Spinal cord (tissue), 10 donors: ENCODE results near the gene GRIK4. TPM values are rescaled to one million over a fixed set of nuclear protein-coding genes. Genes with fewer than 3 reads are reported as not detected.

Experiments used
- DNase-seq, 6 donors: peaks; one replicate each; pipeline versions ENCODE4 v3.0.0 to v3.0.0-alpha.2; 2013 to 2015; ENCODE audit warnings: low spot score in 6 of 6, low read depth in 4 of 6
- H3K27ac ChIP-seq: one replicate; pipeline ENCODE4 v1.5.1; 2013; ENCODE audit warnings: low read depth, low read length, control low read depth
- H3K27me3 ChIP-seq: one replicate; pipeline ENCODE4 v1.6.1; 2013; ENCODE audit warnings: low read length; ENCODE audit not compliant: control insufficient read depth, insufficient read depth
- H3K36me3 ChIP-seq: one replicate; pipeline ENCODE4 v1.6.1; 2013; ENCODE audit warnings: low read length; ENCODE audit not compliant: control insufficient read depth, insufficient read depth
- H3K4me1 ChIP-seq: one replicate; pipeline ENCODE4 v1.6.1; 2013; ENCODE audit warnings: low read length; ENCODE audit not compliant: control insufficient read depth, insufficient read depth
- H3K4me3 ChIP-seq: one replicate; pipeline ENCODE4 v1.5.1; 2013; ENCODE audit warnings: low read depth, low read length, control low read depth
- H3K9me3 ChIP-seq: one replicate; pipeline ENCODE4 v1.6.1; 2013; ENCODE audit warnings: low read length; ENCODE audit not compliant: control insufficient read depth, insufficient read depth
- WGBS: methylation state at CpG from one replicate; pipeline ENCODE4 v1.1.5; 2013; ENCODE audit warnings: missing lambda C conversion rate; ENCODE audit not compliant: insufficient coverage; 5-methylcytosine and 5-hydroxymethylcytosine counted together
- polyA plus RNA-seq, 2 donors: library from polyadenylated mRNA; unstranded; fragments of 120-200 nt; gene quantifications; one replicate each; pipeline ENCODE4 v1.2.1, GENCODE V29; 2013; ENCODE audit not compliant: insufficient read length in 2 of 2
- total RNA-seq, 2 donors: library from RNA; depleted of rRNA in 1 of 2; stranded (reverse); fragments of 120-200 nt in 1 of 2; fragments of >200 nt in 1 of 2; gene quantifications; one replicate each; pipeline versions ENCODE4 v1.2.3 to v1.2.4, GENCODE V29; 2013 to 2014
- donor health status: healthy.

Gene GRIK4
- total and polyA plus RNA-seq, 4 donors: 5.2 to 23.2 (median 12.3) TPM

GRCh38 chr11:120931057-120931779 is 419.7 kb downstream of the GRIK4 start:
- Histone ChIP-seq H3K9me3 (no peaks in the 10 kb centered on the region), H3K27ac (no peak overlapping the region), H3K27me3 (no peaks in the 10 kb centered on the region), H3K4me3 (no peak overlapping the region), H3K36me3 (no peaks in the 10 kb centered on the region), H3K4me1 (peaks cover 21% of the 10 kb centered on the region)
- no peak for DNase-seq
- WGBS: 94% methylated on average over 2 of the region's 4 CpGs

DNA sequence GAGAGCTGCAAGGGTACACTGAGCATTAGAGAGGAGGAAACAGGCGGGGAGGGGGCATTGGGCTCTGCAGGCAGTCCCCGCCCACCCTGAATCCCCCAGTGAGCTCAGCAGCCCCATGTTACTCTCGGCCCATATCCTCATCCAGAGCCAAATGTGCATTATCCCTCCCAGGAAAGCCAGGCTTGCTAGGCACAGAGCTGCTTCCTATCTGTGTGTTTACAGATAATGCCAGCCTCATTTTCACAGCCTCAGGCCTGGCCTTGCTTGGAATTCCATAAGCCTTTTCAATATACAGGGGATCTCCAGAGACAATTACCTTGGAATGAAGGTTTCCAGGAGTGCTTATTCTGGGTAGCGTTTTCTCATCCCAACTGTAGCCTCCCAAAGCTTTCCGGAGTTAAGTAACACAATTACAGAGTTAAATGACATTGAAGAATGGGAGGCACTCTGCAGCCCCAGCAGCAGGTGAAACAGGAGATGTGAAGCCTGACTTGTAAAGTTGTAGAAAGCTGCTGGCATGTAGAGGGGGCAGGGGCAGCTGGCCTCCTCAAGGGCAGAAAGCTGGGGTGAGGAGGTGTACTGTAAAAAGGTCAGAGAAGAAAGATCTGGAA is 420.9 kb downstream of the GRIK4 start:
- WGBS: 46% methylated on average over 2 of the region's 5 CpGs
- Histone ChIP-seq H3K27ac (no peak overlapping the region), H3K4me3 (no peak overlapping the region), H3K4me1 (peaks cover 21% of the 10 kb centered on the region), H3K27me3 (no peaks in the 10 kb centered on the region), H3K9me3 (no peaks in the 10 kb centered on the region), H3K36me3 (no peaks in the 10 kb centered on the region)
- DNase-seq: no peak

DNA sequence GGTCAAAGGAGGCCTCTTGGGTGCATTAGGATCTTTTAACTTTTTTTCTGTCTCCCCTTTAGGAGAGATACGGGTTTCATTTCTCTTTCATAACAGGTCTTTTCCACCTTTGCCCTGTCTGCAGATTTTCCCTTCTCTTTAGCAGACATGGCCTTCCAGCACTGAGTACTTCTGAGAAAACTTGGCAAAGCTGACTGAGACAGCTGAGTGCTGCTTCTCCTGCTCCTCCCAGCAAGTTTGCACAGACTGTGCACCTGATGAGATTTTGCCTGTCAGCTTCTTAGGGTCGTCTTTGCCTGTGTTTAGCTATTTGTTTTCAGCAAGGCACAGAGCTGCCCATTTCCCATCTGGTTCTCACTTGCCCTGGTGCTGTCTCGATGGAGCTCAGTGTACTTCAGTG is 424.8 kb downstream of the GRIK4 start:
- peaks cover 3% of the 10 kb centered on the region for H3K36me3 ChIP-seq
- H3K27me3 ChIP-seq: no peaks in the 10 kb centered on the region
- H3K4me1 ChIP-seq: peaks cover 9% of the 10 kb centered on the region
- H3K9me3 ChIP-seq: no peaks in the 10 kb centered on the region
- H3K4me3 ChIP-seq: no peak overlapping the region
- no peak overlapping the region for H3K27ac ChIP-seq
- WGBS: 77% methylated on average over 3 of the region's 3 CpGs
- DNase-seq: peak in 1 of 6 donors; percentile 59

DNA sequence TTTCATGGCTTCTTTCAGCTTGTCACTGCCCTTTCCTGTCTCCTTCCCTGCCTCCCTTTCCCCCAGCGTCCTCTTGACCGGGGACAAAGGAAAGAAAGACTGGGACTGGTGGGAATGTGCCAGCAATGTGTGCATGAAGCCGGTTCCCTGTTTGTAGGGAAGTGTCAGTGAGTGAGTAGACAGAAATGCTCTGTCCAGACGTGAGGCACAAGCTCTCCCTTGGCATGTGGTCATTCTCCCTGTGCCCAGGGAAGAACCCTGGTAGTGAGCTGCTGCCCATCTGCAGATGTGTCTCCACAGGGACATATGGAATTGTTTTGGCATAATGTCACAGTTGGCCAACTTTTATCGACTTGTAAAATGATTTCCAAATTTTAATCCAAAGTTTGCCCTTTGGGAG is 426.0 kb downstream of the GRIK4 start:
- Histone ChIP-seq H3K27ac (no peak overlapping the region), H3K27me3 (no peaks in the 10 kb centered on the region)

GRCh38 chr11:120938260-120938659 is 426.7 kb downstream of the GRIK4 start:
- Histone ChIP-seq H3K36me3 (peaks cover 3% of the 10 kb centered on the region), H3K27ac (no peak overlapping the region), H3K9me3 (no peaks in the 10 kb centered on the region), H3K4me1 (peaks cover 7% of the 10 kb centered on the region), H3K27me3 (no peaks in the 10 kb centered on the region), H3K4me3 (no peak overlapping the region)
- WGBS: no CpG with 5 or more reads among the region's 4 CpGs
- DNase-seq: no peak

More for the DNA sequence above, 426.0 kb downstream of the GRIK4 start:
- Histone ChIP-seq H3K4me1 (peaks cover 9% of the 10 kb centered on the region), H3K4me3 (no peak overlapping the region), H3K9me3 (no peaks in the 10 kb centered on the region), H3K36me3 (peaks cover 3% of the 10 kb centered on the region)
- 51% methylated on average over 3 of the region's 5 CpGs for WGBS
- no peak for DNase-seq

DNA sequence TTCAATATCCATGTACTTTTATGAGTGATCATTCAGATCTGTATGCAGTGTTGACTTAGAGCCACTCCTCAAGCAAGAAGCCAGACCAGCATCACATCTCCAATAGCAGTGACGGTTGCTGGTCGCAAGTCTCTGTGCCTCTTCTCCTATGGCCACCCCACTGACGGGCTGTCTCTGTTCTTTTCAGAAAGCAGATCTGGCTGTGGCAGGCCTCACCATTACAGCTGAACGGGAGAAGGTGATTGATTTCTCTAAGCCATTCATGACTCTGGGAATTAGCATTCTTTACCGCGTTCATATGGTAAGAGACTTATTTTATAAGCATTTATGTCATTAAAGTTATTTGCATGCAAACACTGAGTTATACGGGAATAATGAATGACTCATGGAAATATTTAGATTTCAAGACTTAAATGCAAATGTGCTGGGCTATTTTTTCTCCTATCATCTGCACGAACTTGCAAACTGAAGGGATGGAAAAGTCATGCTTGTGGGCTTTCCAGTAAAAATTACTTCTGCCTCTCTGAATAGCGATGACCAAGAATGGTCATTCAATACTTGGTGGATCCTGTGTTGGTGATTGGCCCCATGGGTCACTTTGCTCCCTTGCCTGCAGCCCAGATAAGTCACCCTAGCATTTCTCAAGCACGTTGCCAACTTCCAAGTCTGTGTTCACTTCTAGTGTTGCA is 428.8 kb downstream of the GRIK4 start:
- no peak for DNase-seq
- no peaks in the 10 kb centered on the region for H3K4me1 ChIP-seq
- WGBS: 91% methylated on average over 3 of the region's 10 CpGs

DNA sequence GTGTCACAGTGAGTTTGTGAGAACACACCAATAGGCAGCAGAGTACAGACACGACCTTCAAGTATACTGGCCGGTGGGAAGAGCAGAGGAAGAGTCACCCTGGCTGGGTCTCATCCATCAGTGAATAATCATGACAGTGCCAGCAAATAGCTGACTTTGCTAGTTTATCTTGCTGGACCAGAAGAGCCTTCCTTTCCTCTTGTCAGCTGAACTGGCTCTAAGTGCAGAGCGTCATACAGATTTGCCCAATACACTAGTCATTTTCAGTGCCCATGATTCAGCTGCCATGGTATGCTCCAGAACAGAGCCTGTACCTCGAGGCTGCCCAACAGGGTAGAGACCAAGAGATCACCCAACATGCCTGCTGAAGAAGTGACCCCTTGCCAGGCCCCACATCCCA is 429.5 kb downstream of the GRIK4 start:
- WGBS: 94% methylated on average over 4 of the region's 4 CpGs
- Histone ChIP-seq H3K9me3 (no peaks in the 10 kb centered on the region), H3K4me3 (no peak overlapping the region), H3K4me1 (no peaks in the 10 kb centered on the region), H3K27me3 (no peaks in the 10 kb centered on the region), H3K27ac (no peak overlapping the region), H3K36me3 (peaks cover 3% of the 10 kb centered on the region)
- no peak for DNase-seq

More for the DNA sequence above, 428.8 kb downstream of the GRIK4 start:
- no peak overlapping the region for H3K27ac ChIP-seq
- no peaks in the 10 kb centered on the region for H3K27me3 ChIP-seq
- H3K4me3 ChIP-seq: no peak overlapping the region
- peaks cover 3% of the 10 kb centered on the region for H3K36me3 ChIP-seq
- H3K9me3 ChIP-seq: no peaks in the 10 kb centered on the region

DNA sequence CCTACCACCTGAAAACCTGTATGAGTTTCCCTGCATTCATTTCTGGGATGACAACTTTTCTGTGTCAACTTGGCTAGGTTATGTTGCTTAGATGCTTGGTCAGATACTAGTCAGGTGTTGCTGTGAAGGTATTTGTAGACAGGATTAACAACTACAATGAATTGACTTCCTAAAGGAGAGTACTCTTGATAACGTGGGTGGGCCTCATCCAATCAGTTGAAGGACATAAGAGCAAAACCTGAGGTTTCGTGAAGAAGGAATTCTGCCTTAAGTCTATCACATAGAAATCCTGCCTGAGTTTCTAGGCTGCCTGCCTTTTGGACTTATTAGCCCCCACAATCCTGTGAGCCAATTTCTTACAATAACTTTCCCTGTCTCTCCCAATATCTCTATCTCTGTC is 431.2 kb downstream of the GRIK4 start:
- H3K4me3 ChIP-seq: no peak overlapping the region
- H3K36me3 ChIP-seq: peaks cover 3% of the 10 kb centered on the region
- no peak overlapping the region for H3K27ac ChIP-seq
- no peaks in the 10 kb centered on the region for H3K9me3 ChIP-seq
- no peak for DNase-seq
- H3K27me3 ChIP-seq: no peaks in the 10 kb centered on the region
- H3K4me1 ChIP-seq: no peaks in the 10 kb centered on the region
- WGBS: 91% methylated on average over 2 of the region's 2 CpGs

DNA sequence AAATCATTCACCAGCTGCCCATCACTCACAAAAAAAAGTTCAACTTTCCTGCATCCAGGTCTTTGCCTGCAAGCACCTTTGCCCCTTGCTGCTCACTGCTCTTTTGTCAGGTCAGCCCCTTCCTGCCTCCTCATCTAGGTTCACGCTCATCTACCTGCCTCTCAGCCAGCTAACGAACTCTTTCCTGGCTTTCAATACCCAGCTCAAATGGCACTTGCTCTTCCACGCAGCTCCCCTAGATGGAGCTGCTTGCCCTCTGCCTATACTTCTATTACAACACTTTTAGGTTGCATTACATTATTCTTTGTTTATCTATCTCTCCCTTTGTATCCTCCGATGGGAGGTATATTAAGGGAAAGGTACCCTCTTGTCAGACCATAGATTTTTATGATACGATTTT is 433.5 kb downstream of the GRIK4 start:
- DNase-seq: no peak
- 89% methylated on average over 4 of the region's 5 CpGs for WGBS
- no peaks in the 10 kb centered on the region for H3K27me3 ChIP-seq
- H3K9me3 ChIP-seq: no peaks in the 10 kb centered on the region
- no peak overlapping the region for H3K27ac ChIP-seq
- no peaks in the 10 kb centered on the region for H3K4me1 ChIP-seq
- no peak overlapping the region for H3K4me3 ChIP-seq
- peaks cover 3% of the 10 kb centered on the region for H3K36me3 ChIP-seq
